Smooth muscle cell (in vitro differentiated cells): ENCODE data around the gene ZMYND12. TPM values are rescaled to one million over a fixed set of nuclear protein-coding genes. Genes with fewer than 3 reads are reported as not detected.

Experiments used
- DNase-seq: peaks from one replicate; lab custom pipeline; 2025; ENCODE audit not compliant: unreplicated experiment; lab: John Stamatoyannopoulos, UW
- H2AFZ ChIP-seq: fragments of 200-600 bp; sonication (generic); 2 replicates; pipeline ENCODE4 v1.6.0; 2016; ENCODE audit warnings: antibody characterized with exemption, low read depth, mild to moderate bottlenecking
- H3F3A ChIP-seq: fragments of 200-600 bp; sonication (generic); 2 replicates; pipeline ENCODE4 v1.6.0; 2017; ENCODE audit warnings: antibody characterized with exemption, low read depth
- H3K27ac ChIP-seq: fragments of 200-600 bp; sonication (generic); 2 replicates; pipeline ENCODE4 v1.5.1; 2016; ENCODE audit warnings: low read depth, mild to moderate bottlenecking
- H3K27me3 ChIP-seq: fragments of 200-600 bp; sonication (generic); 2 replicates; pipeline ENCODE4 v1.6.1; 2016; ENCODE audit warnings: low read depth, mild to moderate bottlenecking
- H3K36me3 ChIP-seq: fragments of 200-600 bp; sonication (generic); 2 replicates; pipeline ENCODE4 v1.5.1; 2016; ENCODE audit warnings: low read depth
- H3K4me1 ChIP-seq: fragments of 200-600 bp; sonication (generic); 2 replicates; pipeline ENCODE4 v1.5.1; 2016; ENCODE audit warnings: low read depth
- H3K4me2 ChIP-seq: fragments of 200-600 bp; sonication (generic); 2 replicates; pipeline ENCODE4 v1.6.0; 2016; ENCODE audit warnings: mild to moderate bottlenecking
- H3K4me3 ChIP-seq: fragments of 200-600 bp; sonication (generic); 2 replicates; pipeline ENCODE4 v1.5.1; 2016; ENCODE audit warnings: mild to moderate bottlenecking
- H3K79me2 ChIP-seq: fragments of 200-600 bp; sonication (generic); 2 replicates; pipeline ENCODE4 v1.6.0; 2016; ENCODE audit warnings: low read depth, mild to moderate bottlenecking
- H3K9ac ChIP-seq: fragments of 200-600 bp; sonication (generic); 2 replicates; pipeline ENCODE4 v1.6.0; 2016; ENCODE audit warnings: low read depth
- H3K9me3 ChIP-seq: fragments of 200-600 bp; sonication (generic); replicated peaks from 2 replicates; pipeline ENCODE4 v1.5.1; 2016; ENCODE audit warnings: low read depth
- H4K20me1 ChIP-seq: fragments of 200-600 bp; sonication (generic); 2 replicates; pipeline ENCODE4 v1.6.0; 2016; ENCODE audit warnings: low read depth
- CTCF ChIP-seq: fragments of 200-600 bp; sonication (generic); IDR thresholded peaks from 2 replicates; pipeline ENCODE4 v1.5.1; 2017; ENCODE audit warnings: borderline replicate concordance, mild to moderate bottlenecking, antibody characterized with exemption; ENCODE audit not compliant: insufficient read depth, poor library complexity, severe bottlenecking
- WGBS: methylation state at CpG from one replicate; pipeline ENCODE4 v1.1.7; 2016; ENCODE audit warnings: low lambda C conversion rate; 5-methylcytosine and 5-hydroxymethylcytosine counted together
- polyA plus RNA-seq: library from polyadenylated mRNA; unstranded; fragments of >200 nt; fragmentation: Nextera tagmentation; extraction: Ambion mirVana; gene quantifications from 2 replicates; pipeline ENCODE4 v1.2.1, GENCODE V29; 2016
- total RNA-seq: library from RNA; depleted of rRNA; stranded (reverse); fragments of >200 nt; gene quantifications from 2 replicates; pipeline ENCODE4 v1.2.3, GENCODE V29; 2014

ZMYND12 gene
- total and polyA plus RNA-seq, 2 experiments from 2014 or later, result 1.5 to 1.8 TPM

- Histone ChIP-seq H3K9ac (no peak overlapping the region), H4K20me1 (no peaks in the 10 kb centered on the region)
These were observed 6.6 kb downstream of the ZMYND12 start for GRCh38 chr1:42449256-42449655.

GRCh38 chr1:42442662-42443061 lies 13.2 kb downstream of the ZMYND12 start:
- Histone ChIP-seq H3K4me2 (no peak overlapping the region), H3K27ac (no peak overlapping the region), H2AFZ (no peak overlapping the region), H3K4me3 (no peak overlapping the region), H3K27me3 (no peaks in the 10 kb centered on the region), H3K9ac (no peak overlapping the region), H3K36me3 (no peaks in the 10 kb centered on the region), H3K9me3 (no peaks in the 10 kb centered on the region), H3K79me2 (no peaks in the 10 kb centered on the region), H4K20me1 (no peaks in the 10 kb centered on the region), H3F3A (no peaks in the 10 kb centered on the region), H3K4me1 (no peaks in the 10 kb centered on the region)
- 79% methylated on average over 2 of the region's 2 CpGs for whole genome bisulfite sequencing
- DNase-seq, result no peak
- no peak for TF ChIP-seq CTCF

More at GRCh38 chr1:42449256-42449655, 6.6 kb downstream of the ZMYND12 start:
- no peaks in the 10 kb centered on the region for H3K9me3 ChIP-seq
- H3K4me2 ChIP-seq, result no peak overlapping the region
- H3K79me2 ChIP-seq, result no peaks in the 10 kb centered on the region
- H3K36me3 ChIP-seq, result no peaks in the 10 kb centered on the region
- no peak overlapping the region for H2AFZ ChIP-seq
- TF ChIP-seq CTCF, result no peak
- no peaks in the 10 kb centered on the region for H3F3A ChIP-seq
- H3K4me1 ChIP-seq, result no peaks in the 10 kb centered on the region
- H3K4me3 ChIP-seq, result no peak overlapping the region
- DNase-seq, result no peak
- peak overlapping the region; percentile 41 for H3K27ac ChIP-seq
- H3K27me3 ChIP-seq, result no peaks in the 10 kb centered on the region

GRCh38 chr1:42439940-42440339 lies 15.9 kb downstream of the ZMYND12 start:
- WGBS, result 74% methylated on average over 2 of the region's 2 CpGs
- Histone ChIP-seq H3K9ac (no peak overlapping the region), H3F3A (no peaks in the 10 kb centered on the region), H3K27me3 (no peaks in the 10 kb centered on the region), H3K36me3 (no peaks in the 10 kb centered on the region), H3K4me3 (no peak overlapping the region), H3K27ac (no peak overlapping the region), H2AFZ (no peak overlapping the region), H3K9me3 (no peaks in the 10 kb centered on the region), H3K79me2 (no peaks in the 10 kb centered on the region), H3K4me1 (no peaks in the 10 kb centered on the region), H3K4me2 (no peak overlapping the region), H4K20me1 (no peaks in the 10 kb centered on the region)
- no peak for DNase-seq
- TF ChIP-seq CTCF, result no peak

- Histone ChIP-seq H3F3A (peaks cover 6% of the 10 kb centered on the region), H3K9ac (no peak overlapping the region), H3K79me2 (no peaks in the 10 kb centered on the region), H3K4me2 (no peak overlapping the region), H3K4me1 (no peaks in the 10 kb centered on the region), H3K4me3 (no peak overlapping the region), H3K27ac (no peak overlapping the region), H3K27me3 (no peaks in the 10 kb centered on the region), H3K9me3 (no peaks in the 10 kb centered on the region), H3K36me3 (no peaks in the 10 kb centered on the region), H4K20me1 (no peaks in the 10 kb centered on the region), H2AFZ (no peak overlapping the region)
- WGBS, result 97% methylated on average over 4 of the region's 4 CpGs
- TF ChIP-seq CTCF, result no peak
- no peak for DNase-seq
These were observed 21.5 kb downstream of the ZMYND12 start for GRCh38 chr1:42434340-42434739.
